Epithelial cell of proximal tubule (primary cell): ENCODE results near the gene CD37. TPM values are rescaled to one million over a fixed set of nuclear protein-coding genes. Genes with fewer than 3 reads are reported as not detected.
"Not testable (repeated sequence)": the region's sequence is repeated elsewhere in the genome, so short reads cannot be mapped to it uniquely, and the experiment has no call there.

Experiments
- DNase-seq: peaks from one replicate; pipeline ENCODE4 v3.0.0-alpha.2; 2011; ENCODE audit warnings: low read depth
- H3K4me3 ChIP-seq: 2 replicates; pipeline ENCODE4 v1.5.1; 2011; ENCODE audit warnings: low read depth, mild to moderate bottlenecking, low read length
- CTCF ChIP-seq: conservative IDR thresholded peaks from 2 replicates; pipeline ENCODE4 v1.5.1; 2012; ENCODE audit warnings: low read depth, mild to moderate bottlenecking, low read length
- total RNA-seq: library from RNA; depleted of rRNA; stranded (reverse); fragments of >200 nt; gene quantifications from 2 replicates; pipeline ENCODE4 v1.2.3, GENCODE V29; 2015

CD37 gene
- total RNA-seq, 1 donor from 2014 or later, result not detected

GRCh38 chr19:49368711-49369358 lies 33.6 kb downstream of the CD37 start:
- no peak overlapping the region for H3K4me3 ChIP-seq
- no peak for TF ChIP-seq CTCF
- no peak for DNase-seq

- DNase-seq, result no peak
- TF ChIP-seq CTCF, result no peak
- no peak overlapping the region for H3K4me3 ChIP-seq
Observed at GRCh38 chr19:49371184-49371583, 36.0 kb downstream of the CD37 start.

GRCh38 chr19:49373174-49373573 lies 38.0 kb downstream of the CD37 start:
- not testable (repeated sequence) for H3K4me3 ChIP-seq, DNase-seq

- H3K4me3 ChIP-seq, result no peak overlapping the region
- no peak for TF ChIP-seq CTCF
- no peak for DNase-seq
Observed at GRCh38 chr19:49374665-49375434, 39.6 kb downstream of the CD37 start.

GRCh38 chr19:49378512-49378911 lies 43.3 kb downstream of the CD37 start:
- TF ChIP-seq CTCF, result no peak

GRCh38 chr19:49380391-49380790 lies 45.2 kb downstream of the CD37 start:
- H3K4me3 ChIP-seq, result no peak overlapping the region
- TF ChIP-seq CTCF, result no peak
- no peak for DNase-seq

More at GRCh38 chr19:49378512-49378911, 43.3 kb downstream of the CD37 start:
- no peak overlapping the region for H3K4me3 ChIP-seq
- no peak for DNase-seq

- TF ChIP-seq CTCF, result no peak
- no peak overlapping the region for H3K4me3 ChIP-seq
- no peak for DNase-seq
Observed at GRCh38 chr19:49382639-49383038, 47.4 kb downstream of the CD37 start.
